ENCODE results near the gene C10orf90. TPM values are rescaled to one million over a fixed set of nuclear protein-coding genes. Genes with fewer than 3 reads are reported as not detected.

Gene C10orf90
- total and polyA plus RNA-seq, 8 donors = 0.32 to 0.64 (median 0.47) TPM; not detected in 5

- H3K4me3 ChIP-seq = no peak overlapping the region
- H3K27me3 ChIP-seq = no peaks in the 10 kb centered on the region
- H3K36me3 ChIP-seq = no peaks in the 10 kb centered on the region
- intact Hi-C loops (cut with DNase I) = no loop called here
- FAIRE-seq (no peak), DNase-seq (no peak), ATAC-seq (no peak)
- WGBS, 2 donors = 80 to 86% methylated on average over 10 of the region's 10 CpGs
- H3K4me1 ChIP-seq = peaks cover 0 to 6% (median 0%) of the 10 kb centered on the region in 3 donors
- TF ChIP-seq CTCF (IDR thresholded peaks at IDR 0.05) = no peak
- H3K27ac ChIP-seq = no peak overlapping the region
- H3K9me3 ChIP-seq = no peaks in the 10 kb centered on the region
Measured at GRCh38 chr10:126518218-126519080, 152.0 kb downstream of the C10orf90 start.

GRCh38 chr10:126516515-126516914 lies 154.0 kb downstream of the C10orf90 start:
- DNase-seq = no peak
- no peak for TF ChIP-seq CTCF (IDR thresholded peaks at IDR 0.05)
- H3K4me3 ChIP-seq = no peak overlapping the region
- peaks cover 0 to 6% (median 0%) of the 10 kb centered on the region in 3 donors for H3K4me1 ChIP-seq
- ATAC-seq = no peak
- no peaks in the 10 kb centered on the region for H3K9me3 ChIP-seq
- 87 to 88% methylated on average over 6 of the region's 6 CpGs for WGBS, 2 donors
- H3K27ac ChIP-seq = no peak overlapping the region
- H3K27me3 ChIP-seq = no peaks in the 10 kb centered on the region
- intact Hi-C loops (cut with DNase I) = no loop called here
- no peaks in the 10 kb centered on the region for H3K36me3 ChIP-seq
- FAIRE-seq = no peak

DNA sequence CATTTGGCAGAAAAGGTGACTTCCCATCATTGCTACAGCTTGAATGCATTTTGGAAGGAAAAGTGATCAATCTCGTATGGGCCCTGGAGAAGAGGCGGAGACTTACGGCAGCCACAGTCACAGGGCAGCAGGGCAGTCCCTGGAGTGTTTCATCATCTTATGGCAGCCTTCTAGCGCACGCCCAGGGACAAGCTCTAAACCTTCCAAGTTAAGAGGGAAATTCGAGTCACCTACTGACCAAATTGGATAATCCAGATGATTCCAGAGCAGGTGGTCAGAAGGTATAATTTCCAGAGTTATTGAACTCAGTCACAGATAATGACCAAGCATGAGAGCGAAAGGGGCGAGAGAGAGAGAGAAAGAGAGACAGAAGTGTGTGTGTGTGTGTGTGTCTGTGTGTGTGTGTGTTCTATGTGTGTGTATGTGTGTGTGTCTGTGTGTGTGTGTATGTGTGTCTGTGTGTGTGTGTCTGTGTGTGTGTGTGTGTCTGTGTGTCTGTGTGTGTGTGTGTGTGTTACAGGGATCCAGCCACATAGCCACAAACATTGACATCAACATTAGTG lies 158.5 kb downstream of the C10orf90 start:
- peak in 1 of 6 donors; percentile 17 for DNase-seq
- 53 to 59% methylated on average over 8 of the region's 8 CpGs for WGBS, 2 donors
- peak in 1 of 4 donors; percentile 44 for ATAC-seq
- Histone ChIP-seq H3K36me3 (no peaks in the 10 kb centered on the region), H3K27ac (no peak overlapping the region), H3K4me1 (no peaks in the 10 kb centered on the region), H3K9me3 (no peaks in the 10 kb centered on the region), H3K4me3 (no peak overlapping the region), H3K27me3 (no peaks in the 10 kb centered on the region)
- no peak for FAIRE-seq
- TF ChIP-seq CTCF (IDR thresholded peaks at IDR 0.05) = no peak
- intact Hi-C loops (cut with DNase I) = no loop called here

GRCh38 chr10:126509182-126509581 lies 161.3 kb downstream of the C10orf90 start:
- intact Hi-C loops (cut with DNase I) = no loop called here
- no peak for TF ChIP-seq CTCF (IDR thresholded peaks at IDR 0.05)
- no peaks in the 10 kb centered on the region for H3K27me3 ChIP-seq
- WGBS, 2 donors = 59 to 68% methylated on average over 2 of the region's 2 CpGs
- H3K36me3 ChIP-seq = no peaks in the 10 kb centered on the region
- no peak overlapping the region for H3K27ac ChIP-seq
- no peak for ATAC-seq
- H3K4me3 ChIP-seq = no peak overlapping the region
- no peaks in the 10 kb centered on the region for H3K4me1 ChIP-seq
- FAIRE-seq = no peak
- no peak for DNase-seq
- H3K9me3 ChIP-seq = no peaks in the 10 kb centered on the region
